Brain pericyte (primary cell): ENCODE results near the gene WBP2.

Experiments
- DNase-seq: peaks from one replicate; pipeline ENCODE4 v3.0.0-alpha.2; 2012; ENCODE audit warnings: low read depth, low spot score

The WBP2 gene

GRCh38 chr17:75828741-75829140, 26.4 kb downstream of the WBP2 start:
- no peak for DNase-seq

- DNase-seq, result no peak
These were observed 27.1 kb downstream of the WBP2 start for GRCh38 chr17:75828076-75828400.

GRCh38 chr17:75827308-75828075, 27.6 kb downstream of the WBP2 start:
- DNase-seq, result peak; percentile 26

- DNase-seq, result no peak
These were observed 28.4 kb downstream of the WBP2 start for GRCh38 chr17:75826561-75827307.

DNA sequence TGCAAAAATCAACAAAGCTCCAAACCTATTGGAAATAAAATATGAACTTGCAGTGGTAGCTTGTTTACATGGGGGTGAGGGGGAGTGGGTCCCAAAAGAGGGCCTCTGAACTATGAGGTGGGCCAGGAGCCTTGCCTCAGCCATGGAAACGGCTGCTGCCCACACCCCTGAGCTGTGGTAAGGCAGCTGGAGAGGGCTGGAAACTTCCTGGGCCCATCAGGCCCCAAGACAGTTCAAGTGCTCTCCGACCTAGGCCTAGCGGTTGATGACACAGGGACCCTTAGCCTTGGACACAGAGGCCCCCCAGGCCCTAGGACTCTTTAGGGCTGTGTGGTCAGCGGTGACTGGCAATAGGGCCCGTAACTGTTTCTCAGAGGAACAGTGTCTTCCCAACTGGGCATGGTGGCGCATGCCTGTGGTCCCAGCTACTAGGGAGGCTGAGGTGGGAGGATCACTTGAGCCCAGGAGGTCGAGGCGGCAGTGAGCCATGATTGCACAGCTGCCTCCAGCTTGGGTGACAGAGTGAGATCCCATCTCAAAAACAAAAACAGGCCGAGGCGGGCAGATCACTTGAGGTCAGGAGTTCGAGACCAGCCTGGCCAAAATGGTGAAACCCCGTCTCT, 29.3 kb downstream of the WBP2 start:
- DNase-seq, result no peak

DNA sequence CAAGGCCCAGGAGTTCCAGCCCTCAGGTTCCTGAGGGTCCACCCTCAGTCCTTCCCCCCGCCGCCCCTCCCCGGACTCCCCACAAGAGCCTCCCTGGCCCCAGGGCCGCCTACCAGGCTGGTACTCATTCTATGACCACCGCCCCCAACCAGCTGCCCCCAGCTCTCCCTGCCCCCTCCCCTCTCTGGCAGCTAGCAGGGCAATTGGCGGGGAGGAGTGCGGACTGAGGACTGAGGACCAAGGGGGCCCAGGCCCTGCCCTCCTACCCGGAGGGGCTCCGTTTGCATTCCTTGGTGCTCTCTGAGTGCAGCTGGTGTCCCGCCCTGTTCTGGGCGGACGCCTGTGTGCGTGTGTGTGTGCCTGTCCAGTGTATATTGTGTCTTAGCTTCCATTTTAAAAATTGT, 30.0 kb downstream of the WBP2 start:
- DNase-seq, result no peak

GRCh38 chr17:75824666-75825065, 30.5 kb downstream of the WBP2 start:
- DNase-seq, result no peak

GRCh38 chr17:75824050-75824552, 31.0 kb downstream of the WBP2 start:
- no peak for DNase-seq

GRCh38 chr17:75823257-75824041, 31.7 kb downstream of the WBP2 start:
- no peak for DNase-seq

DNA sequence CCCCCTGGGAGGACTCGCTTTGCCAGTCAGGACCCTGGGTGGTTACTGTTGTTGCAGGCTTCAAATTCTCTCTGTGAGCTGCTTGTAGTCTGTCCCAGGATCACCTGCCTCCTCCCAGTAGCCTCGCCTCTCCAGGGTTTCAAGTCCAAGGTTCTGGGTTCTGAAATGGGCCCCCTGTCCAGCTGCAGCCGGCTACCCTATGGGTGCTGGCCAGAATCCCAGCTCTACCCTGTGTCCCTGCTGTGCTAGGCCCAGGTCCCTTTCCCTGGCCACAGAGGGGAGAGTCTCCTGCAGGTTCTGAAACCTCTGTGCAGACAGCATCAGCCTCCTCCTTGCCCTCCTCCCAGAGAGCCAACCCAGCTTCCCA, 32.4 kb downstream of the WBP2 start:
- no peak for DNase-seq

DNA sequence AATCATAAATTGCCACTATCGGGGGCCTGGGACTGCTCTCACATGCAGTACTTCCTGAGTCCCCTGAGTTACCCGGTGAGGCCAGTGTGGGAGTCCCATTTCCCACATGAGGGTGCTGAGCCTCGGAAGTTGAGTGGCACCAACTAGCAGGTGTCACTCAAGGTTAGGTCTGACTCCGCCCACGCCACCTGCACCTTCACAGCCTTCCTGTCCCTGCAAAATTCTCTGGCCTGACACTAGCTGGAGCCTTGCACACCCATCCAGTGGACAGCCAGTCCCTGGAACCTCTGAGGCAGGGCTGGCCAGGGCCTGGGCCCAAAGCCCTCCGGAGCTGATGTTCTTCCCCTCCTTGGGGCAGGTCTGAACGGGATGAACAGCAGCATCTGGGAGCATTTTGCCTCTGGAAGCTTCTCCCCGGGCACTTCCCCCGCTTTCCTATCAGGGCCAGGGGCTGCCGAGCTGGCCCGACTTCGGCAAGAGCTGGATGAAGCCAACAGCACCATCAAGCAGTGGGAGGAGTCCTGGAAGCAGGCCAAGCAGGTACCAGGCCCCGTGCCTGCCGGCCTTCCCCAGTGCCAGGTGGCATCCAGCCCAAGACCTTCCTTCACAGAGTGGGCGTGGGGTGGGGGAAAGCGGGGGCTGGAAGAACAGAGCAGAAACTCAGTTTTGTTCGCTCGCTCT, 32.9 kb downstream of the WBP2 start:
- no peak for DNase-seq

DNA sequence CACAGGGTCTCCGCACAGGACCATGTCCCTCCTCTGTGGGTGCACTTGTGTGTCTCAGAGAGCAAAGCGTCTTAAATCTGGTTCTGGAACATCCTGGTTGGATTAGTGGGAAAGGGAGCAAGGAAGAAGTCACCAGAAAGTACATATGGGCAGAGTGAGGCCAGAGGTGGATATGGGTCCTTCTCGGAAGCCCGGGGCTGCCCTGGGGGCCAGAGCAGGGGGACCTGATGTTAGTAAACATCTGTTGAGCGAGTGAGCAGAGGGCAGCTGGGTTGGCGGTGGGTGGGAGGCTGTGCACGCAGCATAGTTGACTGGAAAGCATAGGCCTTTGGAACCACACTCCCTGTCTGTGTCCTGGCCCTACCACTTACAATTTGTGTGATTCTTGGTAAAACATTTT, 33.6 kb downstream of the WBP2 start:
- no peak for DNase-seq

DNA sequence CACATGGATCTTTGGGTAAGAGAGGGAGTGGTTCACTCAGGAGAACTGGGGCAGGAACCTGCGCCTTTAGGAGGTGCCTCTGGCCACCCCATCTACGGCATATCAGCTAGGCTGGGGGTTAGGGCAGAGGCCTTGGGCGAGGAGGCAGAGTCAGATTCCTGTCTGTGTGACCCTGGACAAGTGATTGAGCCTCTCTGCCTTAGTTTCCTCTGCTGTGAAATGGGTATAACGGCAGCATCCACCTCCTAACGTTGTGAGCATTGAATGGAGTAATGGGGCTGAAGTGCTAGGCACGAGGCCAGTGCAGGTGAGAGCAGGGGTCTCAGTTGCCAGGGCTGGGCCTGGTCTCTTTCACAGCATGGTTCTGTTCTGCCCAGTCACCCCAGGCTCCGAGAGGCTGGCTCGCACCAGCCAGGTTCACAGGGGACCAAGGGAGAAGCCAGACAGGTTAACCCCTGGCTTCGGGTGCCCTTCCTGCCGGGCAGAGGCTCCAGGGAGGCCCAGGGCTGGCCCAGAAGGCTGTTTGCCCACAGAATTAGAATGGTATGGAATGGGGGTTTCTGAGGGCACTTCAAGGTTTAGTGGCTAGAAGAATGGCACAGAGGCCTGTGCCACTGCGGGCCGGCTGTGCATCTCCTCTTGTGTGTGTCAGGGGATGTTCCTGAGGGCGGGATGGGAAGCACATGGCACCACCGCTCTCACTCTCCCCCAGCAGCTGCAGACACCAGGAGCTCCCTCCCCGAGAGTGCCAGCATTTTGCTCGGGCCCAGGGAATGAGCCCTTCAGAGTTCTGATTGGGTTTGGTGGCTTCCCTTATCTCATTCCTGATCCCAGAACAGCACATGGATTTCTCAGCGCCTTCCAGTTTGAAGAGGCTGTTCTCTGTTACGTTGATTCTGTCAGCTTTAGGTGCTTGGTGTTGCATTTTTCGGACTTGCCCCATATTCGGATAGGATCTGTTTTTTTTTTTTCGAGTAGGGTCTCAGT, 34.7 kb downstream of the WBP2 start:
- no peak for DNase-seq

- DNase-seq, result no peak
These were observed 35.5 kb downstream of the WBP2 start for GRCh38 chr17:75819678-75820077.

- DNase-seq, result no peak
These were observed 36.0 kb downstream of the WBP2 start for GRCh38 chr17:75819116-75819515.

- DNase-seq, result no peak
These were observed 36.7 kb downstream of the WBP2 start for GRCh38 chr17:75818326-75818885.

DNA sequence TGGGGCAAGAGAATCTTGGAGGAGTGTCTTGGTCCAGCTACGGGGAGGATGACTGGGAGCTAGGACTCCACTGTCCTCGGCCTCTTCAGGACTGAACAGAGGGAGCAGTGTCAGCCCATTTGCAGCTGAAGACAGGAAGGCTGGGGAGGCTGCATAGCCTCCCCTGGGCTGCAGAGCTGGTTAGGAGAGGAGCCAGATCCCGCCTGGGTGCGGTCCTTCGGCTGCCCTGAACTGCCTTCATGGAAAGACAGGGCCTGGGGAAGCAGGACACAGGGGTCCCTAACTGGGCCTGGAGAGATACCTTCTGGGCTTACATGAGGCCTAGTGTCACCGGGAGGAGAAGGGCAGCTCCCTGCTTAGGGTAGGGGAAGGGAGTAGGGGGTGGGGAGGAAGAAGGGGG, 37.6 kb downstream of the WBP2 start:
- DNase-seq, result no peak

- DNase-seq, result no peak
These were observed 38.4 kb downstream of the WBP2 start for GRCh38 chr17:75816693-75817092.

DNA sequence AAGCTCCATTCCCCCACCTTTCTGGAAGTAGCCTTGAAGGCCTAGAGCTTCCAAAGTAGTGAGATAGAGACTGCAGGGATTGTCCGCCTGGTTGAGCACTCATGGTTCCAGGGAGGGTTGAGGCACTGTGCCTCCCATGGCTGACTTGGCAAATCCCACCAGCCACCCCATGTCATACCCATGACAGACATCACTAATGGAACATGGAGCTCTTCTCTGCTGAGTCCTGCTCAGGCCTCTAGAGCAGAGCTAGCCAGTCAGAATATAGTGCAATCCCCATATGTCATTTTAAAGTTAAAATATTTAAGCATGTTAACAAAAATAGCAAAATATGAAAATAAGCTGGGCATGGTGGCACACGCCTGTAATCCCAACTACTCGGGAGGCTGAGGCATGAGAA, 39.7 kb downstream of the WBP2 start:
- no peak for DNase-seq

- DNase-seq, result no peak
These were observed 40.2 kb downstream of the WBP2 start for GRCh38 chr17:75814900-75815373.
